HepG2 (cell line): ENCODE measurements around the gene PASK.

Experiments
- CBFB ChIP-seq: sonication (generic); formaldehyde crosslinking; IDR thresholded peaks from 2 replicates; pipeline ENCODE4 v1.4.0; 2020; ENCODE audit warnings: missing genetic modification reagents
- GMEB2 ChIP-seq: IDR thresholded peaks from 2 replicates; pipeline ENCODE4 v1.6.1; 2016; ENCODE audit warnings: missing biosample characterization, missing genetic modification reagents, low read depth
- IRX3 ChIP-seq: sonication (generic); formaldehyde crosslinking; IDR thresholded peaks from 2 replicates; pipeline ENCODE4 v1.8.1; 2023; ENCODE audit warnings: mild to moderate bottlenecking, low read depth, missing genetic modification reagents, borderline replicate concordance
- MAX ChIP-seq: IDR thresholded peaks from 2 replicates; pipeline ENCODE4 v1.6.1; 2012; ENCODE audit warnings: inconsistent platforms
- MIXL1 ChIP-seq: IDR thresholded peaks from 2 replicates; pipeline ENCODE4 v1.6.1; 2016
- MNT ChIP-seq: fragments of 450-650 bp; IDR thresholded peaks from 2 replicates; pipeline ENCODE4 v1.6.1; 2016
- POLR2AphosphoS5 ChIP-seq: IDR thresholded peaks from 2 replicates; pipeline ENCODE4 v1.6.1; 2012; ENCODE audit warnings: low read depth, low read length
- PTBP1 ChIP-seq: fragments of 200-400 bp; formaldehyde crosslinking; IDR thresholded peaks from 2 replicates; pipeline ENCODE4 v1.6.1; 2018; ENCODE audit warnings: low read length, low read depth; ENCODE audit not compliant: poor library complexity, severe bottlenecking
- SMARCC2 ChIP-seq: fragments of 450-650 bp; IDR thresholded peaks from 2 replicates; pipeline ENCODE4 v1.6.1; 2017; ENCODE audit warnings: antibody characterized with exemption, mild to moderate bottlenecking
- ZFP62 ChIP-seq: sonication (generic); formaldehyde crosslinking; IDR thresholded peaks from 2 replicates; pipeline ENCODE4 v1.4.0; 2020; ENCODE audit warnings: missing genetic modification reagents
- ZNF234 ChIP-seq: sonication (generic); formaldehyde crosslinking; conservative IDR thresholded peaks from 2 replicates; pipeline ENCODE4 v1.5.1; 2020; ENCODE audit warnings: mild to moderate bottlenecking, missing genetic modification reagents

GRCh38 chr2:241157841-241158545 is 8.7 kb upstream of the PASK start:
- TF ChIP-seq MAX (no peak), ZNF234 (no peak), MIXL1 (CRISPR knock-in tag) (no peak), MNT (no peak), IRX3 (CRISPR knock-in tag) (no peak), ZFP62 (CRISPR knock-in tag) (no peak), PTBP1 (no peak), GMEB2 (CRISPR knock-in tag) (no peak), CBFB (CRISPR knock-in tag) (no peak), SMARCC2 (no peak), POLR2AphosphoS5 (no peak)
